HepG2 (cell line): ENCODE results near the gene ARFIP1. TPM values are rescaled to one million over a fixed set of nuclear protein-coding genes. Genes with fewer than 3 reads are reported as not detected.

Experiments used
- ATAC-seq: fragments of 200-7000 bp; cut with Tn5 transposase; 3 replicates; pipeline ENCODE4 v1.9.1; 2020; ENCODE audit warnings: mild to moderate bottlenecking, moderate library complexity
- BruUV-seq: library from RNA; stranded (reverse); fragments of 400-500 nt; replicated peaks from 2 replicates; lab custom pipeline; 2021; lab: Mats Ljungman, UMichigan
- CTCF ChIA-PET: fragments of 300-600 bp; formaldehyde crosslinking; extraction: SDS; loops from one replicate; lab custom pipeline; 2021; ENCODE audit warnings: low total read pairs, inconsistent platforms, low intra/inter-chr PET ratio; lab: Yijun Ruan, JAX
- POLR2A ChIA-PET: fragments of 350-600 bp; sonication (Branson Sonifier 250); formaldehyde crosslinking; loops from one replicate; lab custom pipeline; 2020; ENCODE audit warnings: antibody characterized with exemption, inconsistent platforms; lab: Yijun Ruan, JAX
- DNase-seq: peaks from one replicate; pipeline ENCODE4 v3.0.0-alpha.2; 2015; ENCODE audit warnings: low spot score
- FAIRE-seq: peaks from 3 replicates; lab custom pipeline; 2011; peaks lifted over from hg19 to GRCh38; lab: Jason Lieb, UNC
- H2AFZ ChIP-seq: one replicate; pipeline ENCODE4 v1.6.1; 2011; ENCODE audit warnings: low read length, inconsistent platforms
- H3K27ac ChIP-seq: fragments of 300-600 bp; 3 replicates; pipeline ENCODE4 v1.8.0; 2011; ENCODE audit warnings: mixed run types, mild to moderate bottlenecking, mixed read lengths, low read length, inconsistent platforms; ENCODE audit not compliant: insufficient read depth; ENCODE audit errors: extremely low read length
- H3K27me3 ChIP-seq, 2 experiments: fragments of 200-600 bp in 1 of 2; 2 replicates in 1 of 2; 3 replicates in 1 of 2; pipeline versions ENCODE4 v1.6.0 to v1.8.0; 2011; ENCODE audit warnings: low read length in 2 of 2, mild to moderate bottlenecking in 2 of 2, moderate library complexity in 2 of 2, inconsistent platforms in 1 of 2; ENCODE audit not compliant: insufficient read depth in 2 of 2, control insufficient read depth in 1 of 2
- H3K36me3 ChIP-seq, 2 experiments: fragments of 200-600 bp in 1 of 2; replicated peaks in 1 of 2; 2 replicates in 1 of 2; 3 replicates in 1 of 2; pipeline versions ENCODE4 v1.5.1 to v1.8.0; 2011; ENCODE audit warnings: low read length in 2 of 2, inconsistent platforms in 1 of 2; ENCODE audit not compliant: insufficient read depth in 2 of 2, control insufficient read depth in 1 of 2
- H3K4me1 ChIP-seq: 2 replicates; pipeline ENCODE4 v1.5.1; 2012; ENCODE audit warnings: low read length, inconsistent platforms; ENCODE audit not compliant: insufficient read depth
- H3K4me2 ChIP-seq: 2 replicates; pipeline ENCODE4 v1.6.0; 2011; ENCODE audit warnings: low read depth, low read length, inconsistent platforms
- H3K4me3 ChIP-seq, 3 experiments: fragments of 200-600 bp in 1 of 3; sonication (generic), shearing (Covaris generic) in 1 of 3; replicated peaks in 1 of 3; 2 replicates each; pipeline ENCODE4 v1.5.1; 2011 to 2016; ENCODE audit warnings: low read length in 3 of 3, inconsistent platforms in 2 of 3, low read depth in 2 of 3, mild to moderate bottlenecking in 2 of 3, control low read depth in 1 of 3, mixed read lengths in 1 of 3; ENCODE audit not compliant: insufficient read depth in 1 of 3
- H3K79me2 ChIP-seq: one replicate; pipeline ENCODE4 v1.6.1; 2011; ENCODE audit warnings: low read length, inconsistent platforms; ENCODE audit not compliant: insufficient read depth
- H3K9ac ChIP-seq: 2 replicates; pipeline ENCODE4 v1.6.0; 2011; ENCODE audit warnings: mild to moderate bottlenecking, low read depth, low read length, inconsistent platforms; ENCODE audit not compliant: insufficient read depth
- H3K9me3 ChIP-seq: 2 replicates; pipeline ENCODE4 v1.5.1; 2012; ENCODE audit warnings: mild to moderate bottlenecking, low read length
- H4K20me1 ChIP-seq: 2 replicates; pipeline ENCODE4 v1.6.0; 2011; ENCODE audit warnings: inconsistent platforms, mild to moderate bottlenecking, low read length, moderate library complexity; ENCODE audit not compliant: insufficient read depth
- HCFC1 ChIP-seq: fragments of 150-350 bp; IDR thresholded peaks from 2 replicates; pipeline ENCODE4 v1.6.1; 2014; ENCODE audit warnings: low read depth, low read length
- HOXD1 ChIP-seq: sonication (generic); formaldehyde crosslinking; IDR thresholded peaks from 2 replicates; pipeline ENCODE4 v1.5.0; 2020; ENCODE audit warnings: missing genetic modification reagents
- NR2F1 ChIP-seq, 2 experiments: fragments of 450-650 bp in 1 of 2; formaldehyde crosslinking in 1 of 2; IDR thresholded peaks; 2 replicates each; pipeline versions ENCODE4 v1.5.0 to v1.6.1; 2016 to 2020; ENCODE audit warnings: mild to moderate bottlenecking in 1 of 2, missing compliant biosample characterization in 1 of 2, missing genetic modification reagents in 1 of 2, moderate library complexity in 1 of 2
- SMAD3 ChIP-seq: sonication (generic); formaldehyde crosslinking; IDR thresholded peaks from 2 replicates; pipeline ENCODE4 v1.4.0; 2020; ENCODE audit warnings: missing genetic modification reagents
- SNAPC4 ChIP-seq: sonication (generic); formaldehyde crosslinking; IDR thresholded peaks from 2 replicates; pipeline ENCODE4 v1.4.0; 2020; ENCODE audit warnings: mild to moderate bottlenecking, missing genetic modification reagents
- ZMAT3 ChIP-seq: sonication (generic); formaldehyde crosslinking; conservative IDR thresholded peaks from 2 replicates; pipeline ENCODE4 v1.7.0; 2021; ENCODE audit warnings: missing genetic modification reagents
- ZNF275 ChIP-seq: sonication (generic); formaldehyde crosslinking; IDR thresholded peaks from 2 replicates; pipeline ENCODE4 v1.8.0; 2022; ENCODE audit warnings: missing genetic modification reagents, mild to moderate bottlenecking, inconsistent platforms, borderline replicate concordance
- ZNF354B ChIP-seq: sonication (generic); formaldehyde crosslinking; IDR thresholded peaks from 2 replicates; pipeline ENCODE4 v1.8.0; 2022; ENCODE audit warnings: mild to moderate bottlenecking, missing genetic modification reagents
- ZNF775 ChIP-seq: sonication (generic); formaldehyde crosslinking; IDR thresholded peaks from 2 replicates; pipeline ENCODE4 v1.4.0; 2020; ENCODE audit warnings: missing genetic modification reagents, mild to moderate bottlenecking, moderate library complexity, borderline replicate concordance
- WGBS: methylation state at CpG from one replicate; pipeline ENCODE4 v1.1.6; 2017; ENCODE audit warnings: low lambda C conversion rate; 5-methylcytosine and 5-hydroxymethylcytosine counted together
- in situ Hi-C: cut with HindIII; loops from 2 replicates; pipeline ENCODE4 v1.10.0; 2017; ENCODE audit warnings: low pct_unique_long_range_greater_than_20kb; ENCODE audit not compliant: extremely low pct_ligation_motif_present
- intact Hi-C: fragments of 100-400 bp; cut with micrococcal nuclease; formaldehyde crosslinking; loops from one replicate; pipeline ENCODE4 v1.10.0; 2022; ENCODE audit not compliant: unreplicated experiment
- polyA plus RNA-seq, 8 experiments: library from polyadenylated mRNA; depleted of rRNA in 3 of 8; stranded (reverse) in 7 of 8; unstranded in 1 of 8; fragments of >200 nt; fragmentation: Illumina TruSeq in 4 of 8; extraction: Trizol in 4 of 8; gene quantifications; 2 replicates each; pipeline versions ENCODE4 v1.2.1 to v1.2.3, GENCODE V29; 2011 to 2016; ENCODE audit warnings: low read depth in 4 of 8, missing spikeins in 1 of 8, mixed read lengths in 1 of 8; ENCODE audit not compliant: insufficient read depth in 1 of 8
- total RNA-seq, 5 experiments: library from RNA; depleted of rRNA; stranded (reverse); fragments of >200 nt; fragmentation: Illumina TruSeq; extraction: Trizol; gene quantifications; 2 replicates each; pipeline ENCODE4 v1.2.3, GENCODE V29; 2016; ENCODE audit warnings: low read depth in 1 of 5

ARFIP1 gene
- total and polyA plus RNA-seq, 2 of the 13 experiments (the other 11 are each of a cell fraction or from before 2014, with no cell fraction given) = 9.9 to 27.7 TPM

- TF ChIP-seq SNAPC4 (CRISPR knock-in tag) (no peak), ZNF775 (CRISPR knock-in tag) (no peak), ZNF275 (no peak), ZMAT3 (no peak), SMAD3 (CRISPR knock-in tag) (no peak)
These were observed 45.6 kb upstream of the ARFIP1 start (continued) for GRCh38 chr4:152734015-152734698.

- Histone ChIP-seq H3K27me3 (peaks cover 0 to 9% of the 10 kb centered on the region in 2 experiments; a peak in 1 of 5 replicates), H3K4me3 (no peak overlapping the region), H3K79me2 (no peaks in the 10 kb centered on the region), H3K4me1 (no peaks in the 10 kb centered on the region), H2AFZ (no peak overlapping the region), H3K27ac (no peak overlapping the region), H3K9ac (no peak overlapping the region), H3K9me3 (no peaks in the 10 kb centered on the region), H4K20me1 (no peaks in the 10 kb centered on the region), H3K36me3 (no peaks in the 10 kb centered on the region), H3K4me2 (no peak overlapping the region)
- intact Hi-C loops (loop anchor here (1.0 to 2.0 kb wide), 4 partner anchors 94 to 326 kb away; no protein-coding TSS in a partner anchor), in situ Hi-C loops (no loop called here)
- no peak for FAIRE-seq
- TF ChIP-seq ZNF354B (CRISPR knock-in tag) (no peak), HOXD1 (CRISPR knock-in tag) (no peak), HCFC1 (no peak), NR2F1 (CRISPR knock-in tag; IDR thresholded peaks at IDR 0.05) (no peak)
- ATAC-seq = no peak
- CTCF ChIA-PET = interaction anchor here (1.1 to 1.8 kb wide), 2 partner anchors 233 to 326 kb away, joined by 4 to 8 read pairs; no protein-coding TSS in a partner anchor
- DNase-seq = no peak
- POLR2A ChIA-PET = no interaction called here
- 27% methylated on average over 3 of the region's 3 CpGs for WGBS
- BruUV-seq = no TSS peak
These were observed 45.1 kb upstream of the ARFIP1 start for GRCh38 chr4:152734699-152735050.
